ENCODE results near the gene MAPK10. TPM values are rescaled to one million over a fixed set of nuclear protein-coding genes. Genes with fewer than 3 reads are reported as not detected.

Gene MAPK10
- 10 to 100 TPM; 29.9 to 51.3 (median 30.9) TPM for polyA plus RNA-seq (ENCODE audit: insufficient read depth in 1 of 5, insufficient read length in 5 of 5, low replicate concordance in 1 of 5)
- long read RNA-seq, donor 1, full-length matches to known transcripts = 4 of 4 reads
- long read RNA-seq, donor 1, partial matches to known transcripts = 0 of 4 reads
- long read RNA-seq, donor 1, other reads (novel, unspliced or antisense) = 0 of 4 reads
- long read RNA-seq, donor 2, partial matches to known transcripts = 0 of 1 reads
- long read RNA-seq, donor 2, other reads (novel, unspliced or antisense) = 0 of 1 reads
- long read RNA-seq, donor 3, partial matches to known transcripts = 0 of 3 reads
- long read RNA-seq, donor 3, other reads (novel, unspliced or antisense) = 0 of 3 reads
- long read RNA-seq, donor 4, full-length matches to known transcripts = 2 of 217 reads
- long read RNA-seq, donor 4, partial matches to known transcripts = 209 of 217 reads
- long read RNA-seq, donor 4, other reads (novel, unspliced or antisense) = 6 of 217 reads
- long read RNA-seq, donor 5, partial matches to known transcripts = 0 of 1 reads
- long read RNA-seq, donor 5, other reads (novel, unspliced or antisense) = 0 of 1 reads
- long read RNA-seq, donor 6, partial matches to known transcripts = 266 of 267 reads
- long read RNA-seq, donor 6, other reads (novel, unspliced or antisense) = 0 of 267 reads
- long read RNA-seq, donor 7, partial matches to known transcripts = 0 of 1 reads
- long read RNA-seq, donor 7, other reads (novel, unspliced or antisense) = 0 of 1 reads
- long read RNA-seq, donor 8 = 0 reads

- DNase-seq = peak; percentile 70 to 78
These were observed at the start of gene MAPK10 for GRCh38 chr4:86359944-86360478. Gene MAPK10, minus strand, starts transcription at chr4:86360053.

- DNase-seq = no peak
These were observed 43.7 kb upstream of the MAPK10 start for GRCh38 chr4:86403575-86403974.

GRCh38 chr4:86401826-86402225 is 42.0 kb upstream of the MAPK10 start:
- DNase-seq = no peak

GRCh38 chr4:86400216-86400615 is 40.4 kb upstream of the MAPK10 start:
- no peak for DNase-seq

GRCh38 chr4:86398187-86398586 is 38.3 kb upstream of the MAPK10 start:
- no peak for DNase-seq

- no peak for DNase-seq
These were observed 33.9 kb upstream of the MAPK10 start for GRCh38 chr4:86393749-86394148.

- no peak for DNase-seq
These were observed 29.8 kb upstream of the MAPK10 start for GRCh38 chr4:86389664-86390063.

- DNase-seq = no peak
These were observed 28.4 kb upstream of the MAPK10 start for GRCh38 chr4:86388252-86388651.

- no peak for DNase-seq
These were observed 27.1 kb upstream of the MAPK10 start for GRCh38 chr4:86386817-86387415.

- no peak for DNase-seq
These were observed 26.3 kb upstream of the MAPK10 start for GRCh38 chr4:86386201-86386600.

- DNase-seq = no peak
These were observed 21.6 kb upstream of the MAPK10 start for GRCh38 chr4:86381431-86381830.

- no peak for DNase-seq
These were observed 20.4 kb upstream of the MAPK10 start for GRCh38 chr4:86380181-86380724.

- DNase-seq = no peak
These were observed 17.0 kb upstream of the MAPK10 start for GRCh38 chr4:86376850-86377249.

- DNase-seq = no peak
These were observed 8.6 kb upstream of the MAPK10 start for GRCh38 chr4:86368433-86368832.

- no peak for DNase-seq
These were observed 7.7 kb upstream of the MAPK10 start for GRCh38 chr4:86367577-86367976.

GRCh38 chr4:86366920-86367319 is 7.1 kb upstream of the MAPK10 start:
- DNase-seq = no peak

GRCh38 chr4:86362510-86362909 is 2.7 kb upstream of the MAPK10 start:
- no peak for DNase-seq

- no peak for DNase-seq
These were observed 1.6 kb downstream of the MAPK10 start for GRCh38 chr4:86358257-86358656.

GRCh38 chr4:86357608-86358007 is 2.2 kb downstream of the MAPK10 start:
- DNase-seq = no peak

- DNase-seq = no peak
These were observed 3.2 kb downstream of the MAPK10 start for GRCh38 chr4:86356425-86357210.

GRCh38 chr4:86354390-86354789 is 5.5 kb downstream of the MAPK10 start:
- no peak for DNase-seq
